ENCODE data around the gene TCEANC.

The TCEANC gene

DNA sequence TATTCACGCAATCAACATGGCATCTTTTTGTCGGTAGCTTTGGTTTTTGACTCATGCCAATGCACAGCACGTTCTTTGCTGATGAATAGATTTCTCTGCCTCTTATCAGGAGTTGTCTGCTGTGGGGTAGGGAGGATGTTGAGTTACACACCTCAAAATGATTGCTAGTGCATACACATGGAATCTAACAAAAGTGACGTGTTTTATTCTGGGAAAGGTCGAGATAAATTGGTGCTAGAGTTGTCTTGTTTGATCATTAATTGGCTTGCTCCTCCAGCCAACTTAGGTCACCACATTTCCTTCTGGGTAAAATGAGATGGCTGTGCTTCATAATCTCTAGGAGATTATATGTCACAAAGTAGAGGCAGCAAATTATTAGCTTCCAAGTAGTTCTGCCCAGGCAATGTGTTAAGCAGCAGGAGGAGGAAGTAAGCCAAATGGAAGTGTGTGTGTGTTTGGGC lies 39.9 kb downstream of the TCEANC start:
- DNase-seq (ENCODE audit: low read depth in 2 of 2): no peak

DNA sequence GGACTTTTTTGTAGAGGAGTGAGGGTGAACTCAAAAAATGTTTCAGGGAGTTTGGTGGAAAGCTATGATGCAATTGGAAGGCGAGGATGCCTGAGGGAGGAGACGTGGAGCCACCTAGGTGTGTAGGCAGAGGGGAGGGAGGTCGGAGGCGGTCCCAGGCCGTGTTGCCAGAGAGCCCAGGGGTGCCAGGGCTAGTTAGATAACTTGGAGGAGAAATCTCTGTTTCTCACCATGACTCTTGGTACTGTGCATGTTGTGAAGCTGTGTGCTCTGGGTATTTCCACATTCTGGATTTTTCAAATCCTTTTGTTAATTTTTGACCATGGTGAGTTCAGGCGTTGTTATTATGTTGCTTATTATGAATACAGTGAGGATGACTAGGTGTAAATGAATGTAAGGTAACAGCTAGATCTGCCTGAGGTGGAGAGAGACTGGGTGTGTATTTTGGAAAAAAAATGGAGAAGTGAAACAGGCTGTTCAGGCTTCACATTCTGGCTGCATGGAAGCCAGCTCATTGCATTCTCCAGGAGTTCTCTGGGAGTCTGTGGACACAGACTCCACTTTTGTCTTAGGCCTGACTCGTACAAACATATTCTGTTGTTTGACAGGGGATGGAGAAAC lies 40.5 kb downstream of the TCEANC start:
- no peak for DNase-seq (ENCODE audit: low read depth in 2 of 2)

DNA sequence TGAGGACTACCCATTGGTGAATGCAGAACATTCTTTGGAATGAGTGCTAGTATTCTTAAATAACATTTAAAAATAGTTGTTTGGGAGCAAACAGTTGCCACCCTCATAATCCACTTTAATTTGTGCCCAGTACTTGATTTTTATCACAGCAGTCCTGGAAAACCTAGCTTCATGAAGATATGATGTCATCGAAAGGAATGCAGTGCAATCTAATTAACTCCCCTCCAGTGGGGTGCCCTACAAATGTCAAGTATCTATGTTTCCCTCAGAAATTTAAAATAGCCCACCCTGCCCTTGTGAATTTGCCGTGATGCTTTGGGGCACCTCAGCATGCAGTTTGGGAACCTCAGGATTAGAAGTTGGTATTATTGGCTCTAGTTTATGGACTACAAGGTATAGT lies 41.4 kb downstream of the TCEANC start:
- no peak for DNase-seq (ENCODE audit: low read depth in 2 of 2)

DNA sequence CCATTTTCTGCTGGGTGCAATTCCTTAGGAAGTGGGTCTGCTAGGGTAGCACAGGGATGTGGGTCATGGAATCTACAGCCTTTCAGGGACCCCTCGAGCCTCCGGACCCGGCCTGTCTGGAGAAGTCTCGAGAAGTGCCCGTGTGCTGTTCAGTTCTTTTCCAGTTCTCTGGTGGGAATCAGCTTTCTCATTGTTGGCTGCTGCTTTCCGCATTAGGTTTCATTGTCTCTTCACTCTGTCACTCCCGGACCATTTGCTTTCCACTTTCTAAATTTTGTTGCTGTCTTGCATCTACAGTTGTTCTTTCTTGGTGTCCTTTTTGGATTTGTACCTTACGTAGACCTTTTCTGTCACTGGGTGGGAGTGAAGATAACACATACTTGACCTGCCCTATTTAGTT lies 42.0 kb downstream of the TCEANC start:
- no peak for DNase-seq (ENCODE audit: low read depth in 2 of 2)

DNA sequence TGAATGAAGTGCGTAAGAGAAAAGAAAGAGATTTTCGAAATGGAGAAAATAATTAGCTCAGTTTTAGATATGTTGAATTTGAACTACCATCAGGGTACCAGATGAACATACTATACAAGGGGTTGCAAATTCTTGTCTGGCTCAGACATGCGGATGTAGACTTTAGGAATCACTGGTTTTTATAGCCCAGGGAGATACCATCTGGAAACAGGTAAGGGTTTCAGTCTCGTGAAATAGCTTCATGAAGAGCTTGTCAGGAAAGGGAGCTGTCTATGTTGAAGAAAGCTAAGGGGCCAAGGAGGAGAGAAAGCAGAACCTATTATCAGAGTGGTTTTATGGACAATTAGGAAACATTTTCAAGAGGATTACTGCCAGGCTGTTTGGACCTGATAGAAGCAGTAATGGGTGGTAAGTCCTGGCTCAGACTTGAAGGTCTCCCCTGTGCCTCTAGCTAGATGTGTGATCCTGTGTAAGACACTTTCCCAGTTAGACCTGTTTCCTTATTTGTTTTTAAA lies 42.7 kb downstream of the TCEANC start:
- DNase-seq (ENCODE audit: low read depth in 2 of 2): no peak

DNA sequence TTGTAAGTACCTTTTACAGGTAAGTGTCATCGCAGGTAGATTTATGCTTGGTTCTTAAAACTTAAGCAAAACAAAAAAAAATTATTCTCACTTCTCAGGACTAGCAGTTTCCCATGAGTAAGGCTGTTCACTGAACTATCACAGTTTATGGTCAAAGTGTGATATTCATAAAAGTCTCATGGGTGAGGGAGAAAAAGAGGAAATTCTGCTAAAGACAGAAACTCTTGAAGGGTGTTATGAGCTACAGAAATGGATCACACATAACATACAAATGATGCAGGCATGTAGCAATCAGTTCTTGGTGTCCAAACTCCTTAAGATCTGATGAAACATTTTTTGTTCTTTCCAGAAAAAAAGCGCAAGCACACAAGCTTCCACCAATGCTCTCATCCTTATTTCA lies 44.5 kb downstream of the TCEANC start:
- DNase-seq (ENCODE audit: low read depth in 2 of 2): no peak

DNA sequence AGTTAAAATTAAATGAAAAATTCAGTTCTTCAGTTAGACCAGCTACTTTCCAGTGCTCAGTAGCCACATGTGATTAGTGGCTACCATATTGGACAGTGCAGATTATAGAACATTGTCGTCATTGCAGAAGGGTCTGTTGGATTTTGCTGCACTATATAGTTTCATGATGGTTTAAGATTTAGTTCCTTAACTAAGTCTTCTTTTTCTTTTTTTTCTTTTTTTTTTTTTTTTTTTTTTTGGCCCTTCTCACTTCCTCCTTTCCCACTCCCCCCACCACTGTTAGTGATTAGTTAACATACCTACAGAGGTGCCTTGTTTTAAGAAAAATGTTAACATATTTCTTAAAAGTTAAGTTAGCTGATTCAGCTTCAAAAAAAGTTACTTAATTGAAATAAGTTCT lies 45.0 kb downstream of the TCEANC start:
- no peak for DNase-seq (ENCODE audit: low read depth in 2 of 2)

DNA sequence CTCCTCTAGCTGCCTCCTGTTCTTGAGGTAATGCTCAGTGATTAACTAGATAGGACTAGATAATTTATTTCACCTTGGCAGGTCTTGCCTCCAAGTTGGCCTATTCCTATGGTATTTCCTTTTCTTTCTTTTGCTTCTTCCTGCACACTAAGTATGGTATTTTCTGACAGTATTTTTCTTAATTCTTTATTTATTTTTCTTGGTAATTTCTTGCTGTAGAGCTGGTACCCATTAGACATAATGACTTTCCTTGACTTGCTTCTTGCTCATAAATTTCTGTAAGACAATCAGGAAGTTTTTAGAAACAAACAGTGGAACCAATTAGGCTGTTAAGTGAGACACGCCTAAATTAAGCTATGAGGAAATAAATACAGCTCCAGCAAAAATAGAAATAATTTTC lies 45.5 kb downstream of the TCEANC start:
- no peak for DNase-seq (ENCODE audit: low read depth in 2 of 2)

DNA sequence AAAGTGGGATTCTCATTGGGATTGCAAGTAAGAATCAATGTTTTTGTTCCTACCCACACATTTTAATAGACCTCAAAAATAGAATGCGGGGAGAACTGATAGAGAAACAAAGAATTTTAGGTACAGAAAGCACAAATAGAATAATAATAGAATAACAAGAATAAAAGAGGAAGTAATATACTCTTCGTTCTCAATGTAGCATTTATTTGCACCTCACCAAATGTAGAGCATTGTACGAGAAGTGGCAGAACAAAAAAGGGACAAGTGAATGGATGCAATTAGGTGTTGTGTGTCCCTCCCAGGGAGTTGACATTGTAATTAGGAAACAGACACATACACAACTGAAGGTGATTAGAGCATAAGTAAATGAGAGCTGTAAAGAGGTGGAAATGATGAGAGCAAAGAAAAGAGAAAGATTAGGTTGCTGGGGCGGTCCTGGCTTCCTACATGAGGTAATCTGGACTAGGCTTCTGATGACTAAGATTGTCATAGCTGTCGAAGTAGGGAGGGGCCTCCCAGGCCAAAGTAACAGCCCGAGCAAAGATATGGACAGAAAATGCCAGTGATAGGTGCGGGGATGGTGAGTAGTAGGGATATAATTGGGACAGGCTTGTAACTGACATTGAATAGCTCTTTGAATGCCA lies 46.4 kb downstream of the TCEANC start:
- no peak for DNase-seq (ENCODE audit: low read depth in 2 of 2)

DNA sequence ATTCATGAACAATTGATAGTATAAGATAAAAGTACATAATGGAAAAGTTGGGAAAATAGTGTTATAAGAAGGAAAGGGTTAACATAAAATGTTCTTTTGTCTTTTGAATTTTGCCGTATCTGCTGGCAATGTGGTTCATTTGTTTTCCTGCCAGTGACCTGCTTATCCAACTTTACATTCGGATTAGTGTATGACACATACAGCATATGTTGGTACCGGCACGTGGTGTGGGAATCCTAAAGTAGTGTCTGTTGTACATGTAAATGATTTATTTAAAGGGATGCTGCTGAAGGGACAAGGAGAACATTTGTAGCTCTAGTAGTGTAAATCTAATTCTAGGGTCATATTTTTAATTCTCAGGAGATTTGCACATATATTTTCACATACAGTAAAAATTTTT lies 47.4 kb downstream of the TCEANC start:
- DNase-seq (ENCODE audit: low read depth in 2 of 2): no peak

DNA sequence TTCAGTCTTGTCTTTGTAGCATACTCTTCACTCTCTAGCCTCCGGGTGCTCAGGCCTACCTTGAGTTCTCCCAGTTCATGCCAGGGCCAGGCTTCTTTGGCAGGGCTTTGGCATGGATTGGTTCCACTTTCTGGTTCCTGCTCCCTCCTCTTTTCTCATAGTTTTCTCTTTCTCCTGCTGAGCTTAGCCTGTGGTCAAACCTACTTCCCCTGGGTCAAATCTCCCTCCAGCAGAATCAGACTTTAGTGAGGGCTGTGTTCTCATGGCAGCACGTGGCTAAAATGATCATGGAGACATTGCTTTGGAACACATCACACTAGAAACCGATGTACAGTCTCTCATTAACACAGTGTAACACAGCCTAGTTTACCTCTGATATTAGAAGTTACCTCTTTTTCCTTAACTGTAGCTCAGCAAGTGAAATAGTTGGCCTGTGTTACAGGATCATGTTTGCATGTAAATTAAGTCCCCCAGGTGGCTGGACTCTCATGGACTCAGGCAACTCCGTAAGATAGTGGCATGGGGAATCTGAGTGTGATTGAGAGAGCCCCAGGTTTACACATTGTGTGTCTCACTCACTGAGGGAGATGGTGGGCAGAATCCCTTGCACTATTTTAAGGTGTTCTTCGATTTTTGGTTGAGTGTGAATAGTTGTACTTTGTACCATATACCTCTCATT lies 49.3 kb downstream of the TCEANC start:
- no peak for DNase-seq (ENCODE audit: low read depth in 2 of 2)

DNA sequence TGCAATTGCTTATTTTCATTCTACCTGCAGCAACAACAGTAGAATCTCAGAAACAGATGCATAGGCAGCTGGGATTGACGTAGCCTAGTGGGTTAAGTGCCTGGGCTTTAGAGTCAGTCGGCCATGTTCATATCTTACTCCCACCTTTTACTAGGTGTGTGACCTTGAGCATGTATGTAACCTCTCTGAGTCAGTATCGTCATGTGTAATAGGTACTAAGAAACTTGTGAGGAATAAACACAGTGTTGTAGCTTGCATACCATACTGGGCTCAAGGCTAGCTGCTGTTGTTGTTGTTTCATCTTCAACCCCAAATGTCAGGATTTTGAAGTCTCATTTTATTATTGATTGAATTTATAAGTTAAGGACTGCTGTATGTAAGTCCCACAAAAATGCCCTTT lies 50.2 kb downstream of the TCEANC start:
- no peak for DNase-seq (ENCODE audit: low read depth in 2 of 2)

DNA sequence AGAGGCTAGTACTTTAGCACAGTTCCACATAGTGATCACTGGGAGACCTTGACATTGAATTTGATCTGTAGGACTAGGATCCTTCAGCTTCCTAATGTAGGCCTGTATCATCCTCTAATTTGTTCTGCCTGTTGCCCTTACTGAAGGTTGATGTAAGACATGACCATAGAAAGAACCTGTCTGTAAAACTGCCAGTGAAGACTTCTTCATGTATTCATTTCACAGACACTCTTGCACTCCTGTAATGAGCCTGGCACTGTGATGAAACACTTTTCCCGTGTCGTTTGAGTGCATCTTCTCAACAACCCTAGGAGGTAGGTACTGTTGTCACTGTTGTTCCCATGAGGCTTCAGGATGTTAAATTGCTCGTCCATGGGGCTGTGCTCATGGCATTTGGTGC lies 50.6 kb downstream of the TCEANC start:
- no peak for DNase-seq (ENCODE audit: low read depth in 2 of 2)

DNA sequence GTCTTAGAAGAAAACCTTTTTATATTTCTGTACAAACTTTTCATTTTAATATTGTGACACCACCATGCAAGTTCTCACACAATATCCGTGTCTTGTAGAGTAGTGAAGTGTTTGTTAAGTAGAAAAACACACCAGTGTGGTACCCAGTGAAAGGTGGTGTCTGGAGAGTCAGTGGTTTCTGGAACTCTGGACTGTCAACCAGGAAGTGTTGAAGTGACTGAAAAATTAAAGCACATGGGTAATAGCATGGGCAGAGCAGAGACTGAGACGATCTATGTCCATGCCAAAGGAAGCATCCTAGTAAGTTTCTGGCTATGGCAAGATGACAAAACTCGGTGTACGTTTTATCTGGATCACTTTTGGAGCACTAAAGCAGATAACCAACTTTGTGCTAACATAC lies 58.2 kb downstream of the TCEANC start:
- DNase-seq (ENCODE audit: low read depth in 2 of 2): no peak
